Umbilical cord (tissue), 2 donors: ENCODE data around the gene PPP4R2. TPM values are rescaled to one million over a fixed set of nuclear protein-coding genes. Genes with fewer than 3 reads are reported as not detected.

Experiments
- DNase-seq: peaks from one replicate; pipeline ENCODE4 v3.0.0-alpha.2; 2015; ENCODE audit warnings: low spot score
- total RNA-seq: library from RNA; depleted of rRNA; stranded (reverse); fragments of >200 nt; gene quantifications from one replicate; pipeline ENCODE4 v1.2.3, GENCODE V29; 2014; ENCODE audit warnings: low replicate concordance; ENCODE audit not compliant: insufficient read depth

Gene PPP4R2
- total RNA-seq: 72.2 TPM

- DNase-seq: peak; percentile 92
Measured at GRCh38 chr3:72996473-72997333, at the start of gene PPP4R2. Gene PPP4R2, plus strand, starts transcription at chr3:72996811. Its CDS starts 227 bp downstream, at chr3:72997038.

- DNase-seq: peak; percentile 46
Measured at GRCh38 chr3:72947715-72948490, 48.7 kb upstream of the PPP4R2 start.

GRCh38 chr3:72949016-72949415 is 47.6 kb upstream of the PPP4R2 start:
- DNase-seq: no peak

- no peak for DNase-seq
Measured at GRCh38 chr3:72950372-72950771, 46.2 kb upstream of the PPP4R2 start.

GRCh38 chr3:72950801-72951200 is 45.8 kb upstream of the PPP4R2 start:
- no peak for DNase-seq

- DNase-seq: no peak
Measured at GRCh38 chr3:72951259-72951722, 45.3 kb upstream of the PPP4R2 start.

GRCh38 chr3:72953325-72953956 is 43.2 kb upstream of the PPP4R2 start:
- no peak for DNase-seq

GRCh38 chr3:72957297-72957696 is 39.3 kb upstream of the PPP4R2 start:
- DNase-seq: no peak

- DNase-seq: no peak
Measured at GRCh38 chr3:72959336-72959735, 37.3 kb upstream of the PPP4R2 start.

GRCh38 chr3:72960812-72961518 is 35.6 kb upstream of the PPP4R2 start:
- DNase-seq: peak; percentile 75

GRCh38 chr3:72961752-72962151 is 34.9 kb upstream of the PPP4R2 start:
- no peak for DNase-seq

- no peak for DNase-seq
Measured at GRCh38 chr3:72962317-72962716, 34.3 kb upstream of the PPP4R2 start.

GRCh38 chr3:72964633-72965032 is 32.0 kb upstream of the PPP4R2 start:
- DNase-seq: no peak

GRCh38 chr3:72968266-72968664 is 28.3 kb upstream of the PPP4R2 start:
- no peak for DNase-seq

GRCh38 chr3:72969766-72970165 is 26.8 kb upstream of the PPP4R2 start:
- DNase-seq: peak; percentile 50

- no peak for DNase-seq
Measured at GRCh38 chr3:72970942-72971341, 25.7 kb upstream of the PPP4R2 start.

GRCh38 chr3:72972706-72973030 is 23.9 kb upstream of the PPP4R2 start:
- DNase-seq: no peak

- DNase-seq: no peak
Measured at GRCh38 chr3:72973031-72973723, 23.4 kb upstream of the PPP4R2 start.

- DNase-seq: no peak
Measured at GRCh38 chr3:72973786-72974185, 22.8 kb upstream of the PPP4R2 start.

- DNase-seq: no peak
Measured at GRCh38 chr3:72974956-72975355, 21.7 kb upstream of the PPP4R2 start.

GRCh38 chr3:72976281-72976741 is 20.3 kb upstream of the PPP4R2 start:
- DNase-seq: no peak
